ENCODE measurements around the gene SNORC.

DNA sequence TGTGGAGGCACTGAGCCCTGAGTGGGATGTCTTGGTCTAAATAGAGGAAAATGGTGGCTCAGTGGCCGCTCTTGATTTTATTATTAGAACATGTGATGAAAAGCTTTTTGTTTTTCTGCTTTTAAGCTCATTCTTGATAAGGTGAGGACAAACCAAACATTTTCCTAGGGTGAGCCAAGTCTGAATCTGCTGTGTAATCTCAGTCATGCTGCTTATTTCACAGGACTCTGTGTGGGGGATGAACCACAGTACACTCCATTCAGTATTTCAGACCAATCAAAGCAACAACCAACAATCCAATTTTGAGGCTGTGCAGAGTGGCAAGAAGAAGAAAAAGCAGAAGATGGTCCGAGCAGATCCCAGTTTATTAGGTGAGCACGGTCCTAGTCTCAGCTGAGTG is 20.0 kb upstream of the SNORC start:
- no peak for TF ChIP-seq EP300 (IDR thresholded peaks at IDR 0.05)
- TF ChIP-seq, protein P1, sequence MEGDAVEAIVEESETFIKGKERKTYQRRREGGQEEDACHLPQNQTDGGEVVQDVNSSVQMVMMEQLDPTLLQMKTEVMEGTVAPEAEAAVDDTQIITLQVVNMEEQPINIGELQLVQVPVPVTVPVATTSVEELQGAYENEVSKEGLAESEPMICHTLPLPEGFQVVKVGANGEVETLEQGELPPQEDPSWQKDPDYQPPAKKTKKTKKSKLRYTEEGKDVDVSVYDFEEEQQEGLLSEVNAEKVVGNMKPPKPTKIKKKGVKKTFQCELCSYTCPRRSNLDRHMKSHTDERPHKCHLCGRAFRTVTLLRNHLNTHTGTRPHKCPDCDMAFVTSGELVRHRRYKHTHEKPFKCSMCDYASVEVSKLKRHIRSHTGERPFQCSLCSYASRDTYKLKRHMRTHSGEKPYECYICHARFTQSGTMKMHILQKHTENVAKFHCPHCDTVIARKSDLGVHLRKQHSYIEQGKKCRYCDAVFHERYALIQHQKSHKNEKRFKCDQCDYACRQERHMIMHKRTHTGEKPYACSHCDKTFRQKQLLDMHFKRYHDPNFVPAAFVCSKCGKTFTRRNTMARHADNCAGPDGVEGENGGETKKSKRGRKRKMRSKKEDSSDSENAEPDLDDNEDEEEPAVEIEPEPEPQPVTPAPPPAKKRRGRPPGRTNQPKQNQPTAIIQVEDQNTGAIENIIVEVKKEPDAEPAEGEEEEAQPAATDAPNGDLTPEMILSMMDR (IDR thresholded peaks at IDR 0.05): no peak
- TF ChIP-seq POLR2AphosphoS5 (IDR thresholded peaks at IDR 0.05): no peak
